HG03064 (cell line): ENCODE results near the gene MIB1.
"Not testable (repeated sequence)": the region's sequence is repeated elsewhere in the genome, so short reads cannot be mapped to it uniquely, and the experiment has no call there.

ENCODE experiments used
- ATAC-seq: cut with Tn5 transposase; IDR thresholded peaks from one replicate; pipeline ENCODE4 v1.9.1; 2021; ENCODE audit warnings: low read depth; ENCODE audit not compliant: unreplicated experiment

Gene MIB1

DNA sequence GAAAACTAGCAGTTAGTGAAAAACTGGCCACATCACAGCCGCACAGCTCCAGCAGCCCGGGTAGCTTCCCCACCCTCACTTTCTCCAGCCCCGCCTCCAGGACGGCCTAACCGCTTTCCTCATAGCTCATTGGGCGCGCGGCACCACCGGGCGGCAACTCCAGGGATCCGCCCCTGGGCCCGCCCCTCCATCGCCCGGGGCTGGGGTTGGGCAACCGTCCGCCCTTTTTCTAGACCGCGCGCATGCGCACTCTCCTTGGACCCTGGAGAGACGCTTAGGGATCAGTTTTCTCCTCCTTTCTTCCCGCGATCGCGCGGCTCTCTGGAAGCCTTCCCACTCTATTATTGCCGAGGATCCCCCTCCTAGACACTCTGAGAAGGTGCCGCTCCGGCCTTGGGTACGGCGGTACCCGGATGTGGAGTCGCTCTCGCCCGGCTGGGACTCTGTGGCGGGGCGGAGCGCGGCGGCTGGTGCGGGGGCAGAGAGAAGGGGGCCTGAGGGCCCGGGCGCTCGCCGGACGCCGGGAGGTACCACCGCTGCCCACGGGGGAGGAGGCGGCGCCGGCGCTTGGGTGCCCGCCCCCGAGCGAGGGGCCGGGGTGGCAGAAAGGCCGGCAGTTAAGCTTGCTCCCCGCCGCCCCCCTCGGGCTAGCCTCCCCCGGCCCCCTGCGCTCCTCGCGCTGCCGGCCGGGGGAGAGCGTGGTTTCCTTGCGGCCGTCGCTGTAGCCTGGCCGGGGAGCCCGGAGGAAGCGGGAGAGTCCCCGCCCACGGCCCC, at the start of gene MIB1:
Gene MIB1, plus strand, starts transcription at position 255 of the 774 bp plus-strand sequence. CDS start 792 bp downstream, outside the sequence.
- peak; percentile 95 for ATAC-seq

DNA sequence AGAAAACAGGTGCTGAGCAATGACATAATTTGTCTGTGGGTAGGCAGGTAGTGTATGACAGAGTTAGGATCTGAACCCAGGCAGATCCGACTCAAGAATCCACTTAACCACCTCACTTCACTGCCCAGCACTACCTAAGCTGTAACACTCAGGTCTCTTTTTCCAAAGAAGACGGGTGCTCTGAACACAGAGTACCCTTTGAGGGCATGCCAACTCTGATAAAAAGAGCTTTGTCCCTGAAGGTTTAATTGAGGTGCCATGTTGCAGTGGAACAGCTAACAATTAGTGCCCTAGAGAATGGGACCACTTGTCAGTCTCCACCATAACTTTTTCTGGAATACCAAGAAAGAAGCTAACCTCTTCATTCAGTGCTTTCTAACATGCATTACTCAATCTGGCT, 47.3 kb upstream of the MIB1 start:
- no peak for ATAC-seq

GRCh38 chr18:21700528-21701075, 40.0 kb upstream of the MIB1 start:
- ATAC-seq, result no peak

GRCh38 chr18:21701621-21702020, 39.0 kb upstream of the MIB1 start:
- no peak for ATAC-seq

GRCh38 chr18:21702602-21703001, 38.0 kb upstream of the MIB1 start:
- ATAC-seq, result no peak

DNA sequence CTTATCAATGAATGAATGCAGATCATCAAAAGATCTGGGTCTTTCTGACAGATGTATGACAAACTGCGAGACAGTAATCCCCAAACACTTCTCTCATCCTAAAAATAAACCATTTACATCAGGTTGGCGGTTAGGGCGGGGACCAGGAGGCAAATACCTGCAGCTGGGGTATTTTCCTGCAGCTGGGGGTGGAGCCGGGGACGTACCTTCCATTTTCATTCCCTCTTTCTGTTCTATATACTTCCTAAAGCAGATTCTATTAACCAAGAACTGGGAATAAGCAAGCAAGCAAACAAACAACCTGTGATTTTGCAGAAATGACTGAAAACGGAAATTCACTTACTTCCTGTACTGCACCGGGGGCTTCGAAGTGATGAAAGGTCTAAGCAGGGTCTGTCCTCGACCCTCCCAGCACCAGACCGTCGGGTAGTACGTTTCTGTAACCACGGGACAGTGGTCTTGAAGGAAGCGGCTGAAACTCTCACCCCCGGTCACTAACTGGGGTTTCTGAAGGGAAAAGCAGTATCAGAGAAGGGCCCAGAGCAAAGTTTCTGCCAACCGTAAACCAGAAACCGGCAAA, 37.3 kb upstream of the MIB1 start:
- ATAC-seq, result no peak

GRCh38 chr18:21704603-21705364, 35.8 kb upstream of the MIB1 start, which contains the start of gene ABHD3:
TSS of gene ABHD3 (minus strand) at chr18:21704774. CDS start at chr18:21704665, 109 bp downstream.
- peak; percentile 90 for ATAC-seq

DNA sequence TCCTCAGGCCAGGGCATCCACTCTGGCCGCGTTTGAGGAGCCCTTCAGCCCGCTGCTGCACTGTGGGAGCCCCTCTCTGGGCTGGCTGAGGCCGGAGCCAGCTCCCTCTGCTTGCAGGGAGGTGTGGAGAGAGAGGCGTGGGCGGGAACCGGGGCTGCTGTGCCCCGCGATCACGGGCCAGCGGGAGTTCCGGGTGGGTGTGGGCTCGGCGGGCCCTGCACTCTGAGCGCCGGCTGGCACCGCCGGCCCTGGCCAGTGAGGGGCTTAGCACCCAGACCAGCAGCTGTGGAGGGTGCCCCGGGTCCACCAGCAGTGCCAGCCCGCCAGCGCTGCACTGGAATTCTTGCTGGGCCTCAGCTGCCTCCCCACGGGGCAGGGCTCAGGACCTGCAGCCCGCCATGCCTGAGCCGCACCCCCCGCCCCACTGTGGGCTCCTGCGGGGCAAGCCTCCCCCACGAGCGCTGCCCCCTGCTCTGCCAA, 34.2 kb upstream of the MIB1 start:
- no peak for ATAC-seq

DNA sequence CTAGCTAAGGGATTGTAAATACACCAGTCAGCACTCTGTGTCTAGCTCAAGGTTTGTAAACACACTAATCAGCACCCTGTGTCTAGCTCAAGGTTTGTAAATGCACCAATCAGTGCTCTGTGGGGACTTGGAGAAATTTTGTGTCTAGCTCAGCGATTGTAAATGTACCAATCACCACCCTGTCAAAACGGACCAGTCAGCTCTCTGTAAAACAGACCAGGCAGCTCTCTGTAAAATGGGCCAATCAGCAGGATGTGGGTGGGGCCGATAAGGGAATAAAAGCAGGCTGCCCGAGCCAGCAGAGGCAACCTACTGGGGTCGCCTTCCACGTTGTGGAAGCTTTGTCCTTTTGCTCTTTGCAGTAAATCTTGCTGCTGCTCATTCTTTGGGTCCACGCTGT, 33.5 kb upstream of the MIB1 start:
- not testable (repeated sequence) for ATAC-seq

DNA sequence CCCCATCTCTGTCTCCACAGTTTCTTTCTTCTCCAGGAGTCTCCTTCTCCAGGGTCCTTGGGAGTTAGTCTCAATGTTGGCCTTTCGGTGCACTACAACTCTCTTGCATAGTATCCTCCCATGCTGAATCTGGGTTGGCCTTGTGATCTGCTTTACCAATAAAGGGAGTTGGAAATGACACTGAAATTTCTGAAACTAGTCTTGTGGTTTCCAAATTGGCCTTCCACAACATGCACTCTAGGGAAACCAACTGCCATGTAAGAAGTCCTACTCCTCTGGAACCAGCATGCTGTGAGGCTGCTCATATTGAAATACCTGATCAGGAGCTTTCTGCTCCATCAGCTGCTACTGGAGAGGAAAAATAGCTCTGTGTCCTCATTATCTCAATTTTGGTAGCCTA, 26.1 kb upstream of the MIB1 start:
- no peak for ATAC-seq

- ATAC-seq, result no peak
These were observed 17.9 kb upstream of the MIB1 start for GRCh38 chr18:21722687-21723086.

DNA sequence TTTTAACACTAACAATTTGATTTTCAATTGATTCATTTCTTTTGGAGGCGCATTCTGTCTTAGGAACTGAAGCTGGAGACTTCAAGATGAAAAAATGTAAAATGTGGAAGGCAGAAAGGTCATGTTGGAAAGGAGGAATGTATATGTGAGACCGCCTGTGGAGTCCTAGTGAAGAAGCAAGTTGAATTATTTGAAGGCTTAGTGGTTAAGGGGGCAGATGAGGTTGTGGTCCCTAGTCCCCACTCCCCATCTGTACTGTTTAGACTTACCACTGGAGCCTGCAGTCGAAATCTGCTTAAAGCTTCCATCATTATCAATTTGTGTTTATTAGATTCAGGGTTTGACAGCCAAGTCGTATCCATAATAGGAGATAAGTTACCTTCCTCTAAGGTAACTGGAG, 15.4 kb upstream of the MIB1 start:
- no peak for ATAC-seq

DNA sequence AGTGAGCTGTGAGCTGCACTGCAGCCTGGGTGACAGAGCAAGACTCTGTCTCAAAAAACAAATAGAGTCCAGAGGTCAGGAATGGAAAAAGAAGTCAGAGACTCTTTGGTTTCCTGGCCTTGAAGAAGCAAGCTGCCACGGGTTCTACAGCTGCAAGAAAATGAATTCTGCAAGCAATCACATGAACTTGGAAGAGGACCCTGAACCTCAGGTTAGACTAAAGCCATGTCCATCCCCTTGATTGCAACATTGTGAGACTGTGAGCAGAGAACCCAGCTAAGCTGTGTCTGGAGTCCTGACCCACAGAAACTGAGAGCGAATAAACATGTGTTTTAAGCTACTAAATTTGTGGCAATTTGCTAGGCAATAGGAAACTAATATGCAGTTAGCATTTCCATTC, 12.9 kb upstream of the MIB1 start:
- no peak for ATAC-seq

- no peak for ATAC-seq
These were observed 7.6 kb upstream of the MIB1 start for GRCh38 chr18:21733011-21733410.

- no peak for ATAC-seq
These were observed 5.1 kb upstream of the MIB1 start for GRCh38 chr18:21735452-21736015.

DNA sequence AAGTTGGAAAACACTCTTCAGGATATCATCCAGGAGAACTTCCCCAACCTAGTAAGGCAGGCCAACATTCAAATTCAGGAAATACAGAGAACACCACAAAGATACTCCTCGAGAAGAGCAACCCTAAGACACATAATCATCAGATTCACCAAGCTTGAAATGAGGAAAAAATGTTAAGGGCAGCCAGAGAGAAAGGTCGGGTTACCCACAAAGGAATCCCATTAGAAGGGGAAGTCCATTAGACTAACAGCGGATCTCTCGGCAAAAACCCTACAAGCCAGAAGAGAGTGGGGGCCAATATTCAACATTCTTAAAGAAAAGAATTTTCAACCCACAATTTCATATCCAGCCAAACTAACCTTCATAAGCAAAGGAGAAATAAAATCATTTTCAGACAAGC, 3.7 kb upstream of the MIB1 start:
- not testable (repeated sequence) for ATAC-seq

- peak; percentile 2 for ATAC-seq
These were observed 721 bp upstream of the MIB1 start for GRCh38 chr18:21739604-21740537.

DNA sequence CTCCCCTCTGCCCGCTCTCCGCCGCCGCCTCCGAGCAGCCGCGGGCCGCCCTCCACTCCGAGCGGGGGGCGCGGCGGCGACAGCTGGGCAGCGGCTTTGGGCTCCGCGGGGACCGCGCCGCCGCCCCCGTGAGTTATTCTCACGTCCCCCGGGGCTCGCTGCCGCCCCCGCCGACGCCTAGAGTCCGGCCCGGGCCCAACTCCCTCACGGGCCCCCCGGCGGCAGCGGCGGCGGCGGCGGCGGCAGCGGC, 645 bp downstream of the MIB1 start:
- no peak for ATAC-seq

- peak; percentile 24 for ATAC-seq
These were observed 1.1 kb downstream of the MIB1 start for GRCh38 chr18:21741562-21742314.
